ENCODE results near the gene CDKN1A. TPM values are rescaled to one million over a fixed set of nuclear protein-coding genes. Genes with fewer than 3 reads are reported as not detected.

The CDKN1A gene
- total and polyA plus RNA-seq, 2 experiments from 2014 or later: 549 to 813 TPM

- no peaks in the 10 kb centered on the region for H3K27me3 ChIP-seq (replicated peaks; ENCODE audit: insufficient read depth)
- no peaks in the 10 kb centered on the region for H3K9me3 ChIP-seq (ENCODE audit: low read depth)
- in situ Hi-C loops (cut with MboI): no loop called here
- H3K36me3 ChIP-seq (ENCODE audit: low read depth): no peaks in the 10 kb centered on the region
- 88 to 91% methylated on average over 7 of the region's 7 CpGs for WGBS, 2 experiments (ENCODE audit: low coverage in 1 of 2, low lambda C conversion rate in 2 of 2, missing lambda C conversion rate in 2 of 2)
- H4K20me1 ChIP-seq (ENCODE audit: insufficient read depth): no peaks in the 10 kb centered on the region
- no peak overlapping the region for H3K4me2 ChIP-seq (ENCODE audit: unreplicated experiment)
- DNase-seq: no peak
- no peak overlapping the region for H3K4me3 ChIP-seq
- no peak overlapping the region for H3K27ac ChIP-seq
- no peaks in the 10 kb centered on the region for H3K79me2 ChIP-seq (ENCODE audit: insufficient read depth)
- no peak overlapping the region for H2AFZ ChIP-seq
- H3K9ac ChIP-seq: no peak overlapping the region
- H3K9me2 ChIP-seq (ENCODE audit: insufficient read depth): no peaks in the 10 kb centered on the region
- no peak for TF ChIP-seq EZH2 (IDR thresholded peaks at IDR 0.05; ENCODE audit: insufficient read depth, poor library complexity, severe bottlenecking)
- no peak for TF ChIP-seq EZH2phosphoT487 (IDR thresholded peaks at IDR 0.05; ENCODE audit: insufficient read depth, low read depth)
- no peaks in the 10 kb centered on the region for H3F3A ChIP-seq (ENCODE audit: insufficient read depth)
- H3K4me1 ChIP-seq (ENCODE audit: insufficient read depth): no peaks in the 10 kb centered on the region
Measured at GRCh38 chr6:36719126-36719525, 40.6 kb downstream of the CDKN1A start.

- Histone ChIP-seq H3K27me3 (replicated peaks; ENCODE audit: insufficient read depth) (no peaks in the 10 kb centered on the region), H3K9ac (no peak overlapping the region), H4K20me1 (ENCODE audit: insufficient read depth) (no peaks in the 10 kb centered on the region), H3K4me2 (ENCODE audit: unreplicated experiment) (no peak overlapping the region), H2AFZ (no peak overlapping the region), H3K36me3 (ENCODE audit: low read depth) (no peaks in the 10 kb centered on the region), H3K9me3 (ENCODE audit: low read depth) (no peaks in the 10 kb centered on the region), H3K4me3 (no peak overlapping the region), H3F3A (ENCODE audit: insufficient read depth) (no peaks in the 10 kb centered on the region), H3K27ac (no peak overlapping the region), H3K9me2 (ENCODE audit: insufficient read depth) (no peaks in the 10 kb centered on the region), H3K4me1 (ENCODE audit: insufficient read depth) (no peaks in the 10 kb centered on the region), H3K79me2 (ENCODE audit: insufficient read depth) (no peaks in the 10 kb centered on the region)
- DNase-seq: no peak
- WGBS, 2 experiments (ENCODE audit: low coverage in 1 of 2, low lambda C conversion rate in 2 of 2, missing lambda C conversion rate in 2 of 2): 82 to 89% methylated on average over 11 of the region's 11 CpGs
- TF ChIP-seq EZH2phosphoT487 (IDR thresholded peaks at IDR 0.05; ENCODE audit: insufficient read depth, low read depth): no peak
- TF ChIP-seq EZH2 (IDR thresholded peaks at IDR 0.05; ENCODE audit: insufficient read depth, poor library complexity, severe bottlenecking): no peak
- in situ Hi-C loops (cut with MboI): loop anchor here (10.0 kb wide), 1 partner anchor 106 kb away; no protein-coding TSS in a partner anchor
Measured at GRCh38 chr6:36720251-36721141, 42.0 kb downstream of the CDKN1A start.

- 74 to 77% methylated on average over 11 to 13 of the region's 15 CpGs for WGBS, 2 experiments (ENCODE audit: low coverage in 1 of 2, low lambda C conversion rate in 2 of 2, missing lambda C conversion rate in 2 of 2)
- Histone ChIP-seq H2AFZ (no peak overlapping the region), H3K4me2 (ENCODE audit: unreplicated experiment) (no peak overlapping the region), H4K20me1 (ENCODE audit: insufficient read depth) (no peaks in the 10 kb centered on the region), H3K9ac (no peak overlapping the region), H3K27me3 (replicated peaks; ENCODE audit: insufficient read depth) (no peaks in the 10 kb centered on the region), H3K36me3 (ENCODE audit: low read depth) (no peaks in the 10 kb centered on the region), H3K4me3 (no peak overlapping the region), H3F3A (ENCODE audit: insufficient read depth) (no peaks in the 10 kb centered on the region), H3K4me1 (ENCODE audit: insufficient read depth) (no peaks in the 10 kb centered on the region), H3K79me2 (ENCODE audit: insufficient read depth) (no peaks in the 10 kb centered on the region), H3K27ac (no peak overlapping the region), H3K9me3 (ENCODE audit: low read depth) (no peaks in the 10 kb centered on the region), H3K9me2 (ENCODE audit: insufficient read depth) (no peaks in the 10 kb centered on the region)
- DNase-seq: no peak
- no peak for TF ChIP-seq EZH2 (IDR thresholded peaks at IDR 0.05; ENCODE audit: insufficient read depth, poor library complexity, severe bottlenecking)
- TF ChIP-seq EZH2phosphoT487 (IDR thresholded peaks at IDR 0.05; ENCODE audit: insufficient read depth, low read depth): no peak
- in situ Hi-C loops (cut with MboI): loop anchor here (10.0 kb wide), 1 partner anchor 107 kb away; no protein-coding TSS in a partner anchor
Measured at GRCh38 chr6:36721369-36722140, 43.0 kb downstream of the CDKN1A start.

GRCh38 chr6:36722365-36722764 is 43.9 kb downstream of the CDKN1A start:
- no peak for DNase-seq
- Histone ChIP-seq H3K9me2 (ENCODE audit: insufficient read depth) (no peaks in the 10 kb centered on the region), H3K9ac (no peak overlapping the region), H4K20me1 (ENCODE audit: insufficient read depth) (no peaks in the 10 kb centered on the region), H3K27ac (no peak overlapping the region), H3K4me1 (ENCODE audit: insufficient read depth) (no peaks in the 10 kb centered on the region), H3K9me3 (ENCODE audit: low read depth) (no peaks in the 10 kb centered on the region), H3K79me2 (ENCODE audit: insufficient read depth) (no peaks in the 10 kb centered on the region), H3F3A (ENCODE audit: insufficient read depth) (no peaks in the 10 kb centered on the region), H3K4me2 (ENCODE audit: unreplicated experiment) (no peak overlapping the region), H3K36me3 (ENCODE audit: low read depth) (no peaks in the 10 kb centered on the region), H2AFZ (no peak overlapping the region), H3K27me3 (replicated peaks; ENCODE audit: insufficient read depth) (no peaks in the 10 kb centered on the region), H3K4me3 (no peak overlapping the region)
- WGBS, 2 experiments (ENCODE audit: low coverage in 1 of 2, low lambda C conversion rate in 2 of 2, missing lambda C conversion rate in 2 of 2): 81 to 88% methylated on average over 10 of the region's 10 CpGs
- in situ Hi-C loops (cut with MboI): loop anchor here (10.0 kb wide), 1 partner anchor 108 kb away; no protein-coding TSS in a partner anchor
- TF ChIP-seq EZH2phosphoT487 (IDR thresholded peaks at IDR 0.05; ENCODE audit: insufficient read depth, low read depth) (no peak), EZH2 (IDR thresholded peaks at IDR 0.05; ENCODE audit: insufficient read depth, poor library complexity, severe bottlenecking) (no peak)

All from GM23248 (cell line).